Cardiac atrium fibroblast (primary cell): Measurements from ENCODE around the gene GRB10. TPM values are rescaled to one million over a fixed set of nuclear protein-coding genes. Genes with fewer than 3 reads are reported as not detected.

ENCODE experiments used
- total RNA-seq: library from RNA; depleted of rRNA; stranded (reverse); fragments of >200 nt; gene quantifications from 2 replicates; pipeline ENCODE4 v1.2.3, GENCODE V29; 2015

The GRB10 gene
- 39.5 and 41.0 TPM in 2 replicates for total RNA-seq

GRCh38 chr7:50782375-50783208, at the start of gene GRB10:
GRB10 (minus strand) TSS chr7:50782896; CDS start chr7:50732322, 50,574 bp downstream.

GRCh38 chr7:50564640-50565558, 217.8 kb downstream of the GRB10 start, which contains the start of gene DDC:
DDC (minus strand) TSS chr7:50565405; CDS start chr7:50544085, 21,320 bp downstream.

Other genes with a start within 250 kb of the GRB10 start
- not detected in 2 replicates for gene DDC, start 217.5 kb downstream of the GRB10 start, total RNA-seq